ENCODE measurements around the gene TGM3. TPM values are rescaled to one million over a fixed set of nuclear protein-coding genes. Genes with fewer than 3 reads are reported as not detected.

The TGM3 gene
- total RNA-seq, 1 experiment from 2014 or later = not detected

- Histone ChIP-seq H3K9me3 (ENCODE audit: low read length) (no peaks in the 10 kb centered on the region), H3K36me3 (ENCODE audit: insufficient read depth, low read length) (no peaks in the 10 kb centered on the region), H4K20me1 (ENCODE audit: insufficient read depth, low read depth, low read length) (no peaks in the 10 kb centered on the region), H3K9me2 (replicated peaks; ENCODE audit: insufficient read depth, low read length) (no peaks in the 10 kb centered on the region), H3K27ac (ENCODE audit: low read length) (no peak overlapping the region), H3K9ac (ENCODE audit: low read length) (no peak overlapping the region), H3K4me3 (ENCODE audit: low read length) (no peak overlapping the region), H3K4me2 (ENCODE audit: low read depth, low read length, poor library complexity, severe bottlenecking) (no peak overlapping the region), H3K4me1 (ENCODE audit: low read length) (peaks cover 9% of the 10 kb centered on the region), H2AFZ (ENCODE audit: low read length) (no peak overlapping the region), H3K27me3 (ENCODE audit: low read length) (no peaks in the 10 kb centered on the region), H3K79me2 (ENCODE audit: low read length) (no peaks in the 10 kb centered on the region)
- no peak for DNase-seq
Measured at GRCh38 chr20:2304180-2304579, 8.4 kb downstream of the TGM3 start.

GRCh38 chr20:2305029-2305428 is 9.2 kb downstream of the TGM3 start:
- Histone ChIP-seq H3K36me3 (ENCODE audit: insufficient read depth, low read length) (no peaks in the 10 kb centered on the region), H4K20me1 (ENCODE audit: insufficient read depth, low read depth, low read length) (no peaks in the 10 kb centered on the region), H3K27me3 (ENCODE audit: low read length) (no peaks in the 10 kb centered on the region), H3K79me2 (ENCODE audit: low read length) (no peaks in the 10 kb centered on the region), H3K9ac (ENCODE audit: low read length) (no peak overlapping the region), H3K4me2 (ENCODE audit: low read depth, low read length, poor library complexity, severe bottlenecking) (no peak overlapping the region), H3K4me3 (ENCODE audit: low read length) (no peak overlapping the region), H3K9me3 (ENCODE audit: low read length) (no peaks in the 10 kb centered on the region), H2AFZ (ENCODE audit: low read length) (no peak overlapping the region), H3K27ac (ENCODE audit: low read length) (no peak overlapping the region), H3K4me1 (ENCODE audit: low read length) (peaks cover 9% of the 10 kb centered on the region), H3K9me2 (replicated peaks; ENCODE audit: insufficient read depth, low read length) (no peaks in the 10 kb centered on the region)
- no peak for DNase-seq

- H3K79me2 ChIP-seq (ENCODE audit: low read length) = no peaks in the 10 kb centered on the region
- no peak overlapping the region for H3K4me2 ChIP-seq (ENCODE audit: low read depth, low read length, poor library complexity, severe bottlenecking)
- no peaks in the 10 kb centered on the region for H3K9me3 ChIP-seq (ENCODE audit: low read length)
- H3K4me1 ChIP-seq (ENCODE audit: low read length) = peaks cover 9% of the 10 kb centered on the region
- no peak for DNase-seq
- H3K9ac ChIP-seq (ENCODE audit: low read length) = no peak overlapping the region
- H3K36me3 ChIP-seq (ENCODE audit: insufficient read depth, low read length) = no peaks in the 10 kb centered on the region
- no peak overlapping the region for H3K4me3 ChIP-seq (ENCODE audit: low read length)
- H3K27me3 ChIP-seq (ENCODE audit: low read length) = no peaks in the 10 kb centered on the region
- no peak overlapping the region for H3K27ac ChIP-seq (ENCODE audit: low read length)
- H2AFZ ChIP-seq (ENCODE audit: low read length) = no peak overlapping the region
- no peaks in the 10 kb centered on the region for H3K9me2 ChIP-seq (replicated peaks; ENCODE audit: insufficient read depth, low read length)
- H4K20me1 ChIP-seq (ENCODE audit: insufficient read depth, low read depth, low read length) = no peaks in the 10 kb centered on the region
Measured at GRCh38 chr20:2305479-2305878, 9.7 kb downstream of the TGM3 start.

- H3K4me3 ChIP-seq (ENCODE audit: low read length) = no peak overlapping the region
- peaks cover 7% of the 10 kb centered on the region for H3K4me1 ChIP-seq (ENCODE audit: low read length)
- no peak overlapping the region for H3K9ac ChIP-seq (ENCODE audit: low read length)
- no peak for DNase-seq
- H3K9me2 ChIP-seq (replicated peaks; ENCODE audit: insufficient read depth, low read length) = no peaks in the 10 kb centered on the region
- H2AFZ ChIP-seq (ENCODE audit: low read length) = no peak overlapping the region
- H3K79me2 ChIP-seq (ENCODE audit: low read length) = no peaks in the 10 kb centered on the region
- no peak overlapping the region for H3K27ac ChIP-seq (ENCODE audit: low read length)
- no peak overlapping the region for H3K4me2 ChIP-seq (ENCODE audit: low read depth, low read length, poor library complexity, severe bottlenecking)
- H4K20me1 ChIP-seq (ENCODE audit: insufficient read depth, low read depth, low read length) = no peaks in the 10 kb centered on the region
- no peaks in the 10 kb centered on the region for H3K36me3 ChIP-seq (ENCODE audit: insufficient read depth, low read length)
- no peaks in the 10 kb centered on the region for H3K9me3 ChIP-seq (ENCODE audit: low read length)
- H3K27me3 ChIP-seq (ENCODE audit: low read length) = no peaks in the 10 kb centered on the region
Measured at GRCh38 chr20:2305946-2306345, 10.1 kb downstream of the TGM3 start.

- Histone ChIP-seq H3K36me3 (ENCODE audit: insufficient read depth, low read length) (no peaks in the 10 kb centered on the region), H3K9ac (ENCODE audit: low read length) (no peak overlapping the region), H3K9me3 (ENCODE audit: low read length) (no peaks in the 10 kb centered on the region), H3K79me2 (ENCODE audit: low read length) (no peaks in the 10 kb centered on the region), H3K27ac (ENCODE audit: low read length) (no peak overlapping the region), H3K4me3 (ENCODE audit: low read length) (no peak overlapping the region), H2AFZ (ENCODE audit: low read length) (no peak overlapping the region), H3K4me1 (ENCODE audit: low read length) (no peaks in the 10 kb centered on the region), H3K27me3 (ENCODE audit: low read length) (no peaks in the 10 kb centered on the region), H3K9me2 (replicated peaks; ENCODE audit: insufficient read depth, low read length) (no peaks in the 10 kb centered on the region), H3K4me2 (ENCODE audit: low read depth, low read length, poor library complexity, severe bottlenecking) (no peak overlapping the region), H4K20me1 (ENCODE audit: insufficient read depth, low read depth, low read length) (no peaks in the 10 kb centered on the region)
- DNase-seq = no peak
Measured at GRCh38 chr20:2307136-2307535, 11.3 kb downstream of the TGM3 start.

GRCh38 chr20:2311329-2311728 is 15.5 kb downstream of the TGM3 start:
- Histone ChIP-seq H3K4me3 (ENCODE audit: low read length) (no peak overlapping the region), H3K4me1 (ENCODE audit: low read length) (no peaks in the 10 kb centered on the region)

GRCh38 chr20:2312876-2313275 is 17.1 kb downstream of the TGM3 start:
- Histone ChIP-seq H3K4me2 (ENCODE audit: low read depth, low read length, poor library complexity, severe bottlenecking) (no peak overlapping the region), H2AFZ (ENCODE audit: low read length) (no peak overlapping the region), H3K36me3 (ENCODE audit: insufficient read depth, low read length) (no peaks in the 10 kb centered on the region), H3K9ac (ENCODE audit: low read length) (no peak overlapping the region), H3K4me3 (ENCODE audit: low read length) (no peak overlapping the region), H3K27ac (ENCODE audit: low read length) (no peak overlapping the region), H3K4me1 (ENCODE audit: low read length) (no peaks in the 10 kb centered on the region), H3K9me3 (ENCODE audit: low read length) (no peaks in the 10 kb centered on the region), H3K27me3 (ENCODE audit: low read length) (no peaks in the 10 kb centered on the region), H4K20me1 (ENCODE audit: insufficient read depth, low read depth, low read length) (no peaks in the 10 kb centered on the region), H3K79me2 (ENCODE audit: low read length) (no peaks in the 10 kb centered on the region), H3K9me2 (replicated peaks; ENCODE audit: insufficient read depth, low read length) (no peaks in the 10 kb centered on the region)
- no peak for DNase-seq

More at GRCh38 chr20:2311329-2311728, 15.5 kb downstream of the TGM3 start:
- H4K20me1 ChIP-seq (ENCODE audit: insufficient read depth, low read depth, low read length) = no peaks in the 10 kb centered on the region
- no peaks in the 10 kb centered on the region for H3K9me3 ChIP-seq (ENCODE audit: low read length)
- H3K27me3 ChIP-seq (ENCODE audit: low read length) = no peaks in the 10 kb centered on the region
- no peaks in the 10 kb centered on the region for H3K9me2 ChIP-seq (replicated peaks; ENCODE audit: insufficient read depth, low read length)
- no peak for DNase-seq
- no peak overlapping the region for H3K4me2 ChIP-seq (ENCODE audit: low read depth, low read length, poor library complexity, severe bottlenecking)
- no peak overlapping the region for H3K9ac ChIP-seq (ENCODE audit: low read length)
- no peaks in the 10 kb centered on the region for H3K36me3 ChIP-seq (ENCODE audit: insufficient read depth, low read length)
- no peaks in the 10 kb centered on the region for H3K79me2 ChIP-seq (ENCODE audit: low read length)
- H3K27ac ChIP-seq (ENCODE audit: low read length) = no peak overlapping the region
- H2AFZ ChIP-seq (ENCODE audit: low read length) = no peak overlapping the region

- Histone ChIP-seq H3K79me2 (ENCODE audit: low read length) (no peaks in the 10 kb centered on the region), H3K9me2 (replicated peaks; ENCODE audit: insufficient read depth, low read length) (no peaks in the 10 kb centered on the region), H3K4me1 (ENCODE audit: low read length) (no peaks in the 10 kb centered on the region), H3K27ac (ENCODE audit: low read length) (no peak overlapping the region), H3K36me3 (ENCODE audit: insufficient read depth, low read length) (no peaks in the 10 kb centered on the region), H3K9me3 (ENCODE audit: low read length) (no peaks in the 10 kb centered on the region), H2AFZ (ENCODE audit: low read length) (no peak overlapping the region), H3K4me2 (ENCODE audit: low read depth, low read length, poor library complexity, severe bottlenecking) (no peak overlapping the region), H4K20me1 (ENCODE audit: insufficient read depth, low read depth, low read length) (no peaks in the 10 kb centered on the region), H3K9ac (ENCODE audit: low read length) (no peak overlapping the region), H3K27me3 (ENCODE audit: low read length) (no peaks in the 10 kb centered on the region), H3K4me3 (ENCODE audit: low read length) (no peak overlapping the region)
- DNase-seq = no peak
Measured at GRCh38 chr20:2313316-2313715, 17.5 kb downstream of the TGM3 start.

Measured in Karpas-422 (cell line).